RKO (cell line): Measurements from ENCODE around the gene DUSP21.
"Not testable (repeated sequence)": the region's sequence is repeated elsewhere in the genome, so short reads cannot be mapped to it uniquely, and the experiment has no call there.

Experiments used
- DNase-seq: peaks from one replicate; pipeline ENCODE4 v3.0.0-alpha.2; 2016; ENCODE audit warnings: low spot score

The DUSP21 gene

DNA sequence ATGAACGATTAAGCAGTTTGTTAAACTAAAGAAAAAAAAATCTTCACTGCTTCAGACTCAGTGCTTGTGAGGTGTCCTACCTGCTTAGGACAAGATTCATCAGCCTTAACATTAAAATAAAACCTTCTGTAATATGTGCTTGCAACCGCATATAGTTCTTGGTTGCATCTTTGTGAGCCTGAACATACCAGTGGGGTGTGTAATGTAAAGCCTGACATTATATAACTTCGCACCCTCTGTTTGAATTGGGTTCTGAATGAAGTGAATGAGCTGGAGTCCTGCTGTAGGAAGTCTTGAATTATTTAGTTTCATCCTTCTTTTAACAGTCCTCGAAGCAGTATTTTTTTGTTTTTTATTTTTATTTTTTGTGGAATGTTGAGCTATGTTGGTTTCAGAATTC, 32.3 kb downstream of the DUSP21 start:
- DNase-seq, result peak; percentile 69

DNA sequence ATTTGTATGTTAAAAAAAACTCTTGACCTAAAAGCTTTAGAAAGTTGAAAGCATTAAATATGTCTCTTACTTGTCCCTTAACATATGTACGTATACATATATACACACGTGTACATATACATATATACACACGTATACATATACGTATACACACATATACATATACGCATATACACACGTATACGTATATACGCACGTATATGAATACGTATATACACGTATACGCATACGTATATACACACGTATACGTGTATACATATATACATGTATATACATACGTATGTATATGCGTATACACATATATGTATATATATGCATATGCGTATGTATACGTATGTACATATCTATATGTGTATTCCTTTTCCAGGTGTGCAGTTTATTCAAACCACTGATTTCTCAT, 32.9 kb downstream of the DUSP21 start:
- no peak for DNase-seq

DNA sequence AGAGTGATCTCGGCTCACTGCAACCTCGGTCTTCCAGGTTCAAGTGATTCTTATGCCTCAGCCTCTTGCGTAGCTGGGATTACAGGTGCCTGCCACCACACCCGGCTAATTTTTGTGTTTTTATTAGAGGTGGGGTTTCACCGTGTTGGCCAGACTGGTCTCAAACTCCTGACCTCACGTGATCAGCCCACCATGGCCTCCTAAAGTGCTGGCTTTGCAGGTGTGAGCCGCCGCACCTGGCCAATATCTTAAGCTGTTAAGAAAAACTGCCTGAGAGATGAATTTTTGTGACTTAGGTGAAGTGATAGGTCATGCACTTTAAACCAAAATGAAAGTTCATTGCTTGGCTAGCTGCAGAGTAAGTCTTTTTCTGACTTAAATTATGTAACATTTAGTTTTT, 35.0 kb downstream of the DUSP21 start:
- no peak for DNase-seq

DNA sequence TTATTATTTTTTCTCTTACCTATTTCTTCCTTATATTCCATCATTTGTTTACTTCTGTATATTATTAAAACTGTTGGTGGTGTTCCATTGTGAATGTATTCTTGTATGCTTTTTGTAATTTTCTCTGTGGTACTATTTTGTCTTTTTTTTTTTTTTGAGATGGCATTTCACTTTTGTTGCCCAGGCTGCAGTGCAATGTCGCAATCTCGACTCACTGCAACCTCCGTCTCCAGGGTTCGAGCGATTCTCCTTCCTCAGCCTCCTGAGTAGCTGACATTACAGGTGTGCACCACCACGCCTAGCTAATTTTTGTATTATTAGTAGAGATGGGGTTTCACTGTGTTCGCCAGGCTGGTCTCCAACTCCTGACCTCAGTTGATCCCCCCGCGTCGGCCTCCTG, 37.7 kb downstream of the DUSP21 start:
- no peak for DNase-seq

DNA sequence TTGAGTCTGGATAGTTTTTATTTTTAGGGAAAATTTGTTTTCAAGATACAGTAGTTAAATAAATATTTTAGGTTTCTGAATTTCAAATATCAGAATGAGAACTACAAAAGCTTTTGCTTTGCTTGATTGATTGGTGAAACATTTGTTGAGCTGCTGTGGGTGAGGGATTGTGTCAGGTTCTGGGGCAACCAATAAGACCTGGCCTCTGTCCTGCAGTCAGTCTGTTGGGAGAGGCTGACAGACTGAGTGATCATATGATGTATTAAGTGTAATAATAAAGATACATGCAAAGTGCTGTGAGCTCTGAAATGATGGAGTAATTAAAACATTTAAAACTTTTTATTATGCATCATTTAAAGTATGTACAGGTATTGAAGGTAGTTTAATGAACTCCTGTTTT, 38.8 kb downstream of the DUSP21 start:
- no peak for DNase-seq

- DNase-seq, result no peak
Measured at GRCh38 chrX:44884944-44885343, 41.1 kb downstream of the DUSP21 start.

- DNase-seq, result no peak
Measured at GRCh38 chrX:44889824-44890223, 46.0 kb downstream of the DUSP21 start.

DNA sequence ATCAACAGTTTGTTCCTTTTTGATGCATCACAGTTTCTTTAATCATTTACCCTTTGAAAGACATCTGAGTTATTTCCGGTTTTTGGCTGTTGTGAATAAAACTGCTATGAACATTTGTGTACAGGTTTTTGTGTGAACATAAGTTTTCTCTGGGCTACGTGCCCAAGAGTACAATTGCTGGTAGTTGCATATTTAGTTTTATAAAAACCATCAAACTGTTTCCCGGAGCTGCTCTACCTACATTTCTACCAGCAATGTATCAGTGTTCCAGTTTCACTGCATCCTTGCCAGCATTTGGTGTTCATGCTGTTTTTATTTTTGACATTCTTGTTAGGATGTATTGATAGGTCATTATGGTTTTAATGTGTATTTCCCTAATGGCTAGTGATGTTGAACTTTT, 46.4 kb downstream of the DUSP21 start:
- no peak for DNase-seq

GRCh38 chrX:44890687-44891086, 46.9 kb downstream of the DUSP21 start:
- not testable (repeated sequence) for DNase-seq

GRCh38 chrX:44891642-44892041, 47.8 kb downstream of the DUSP21 start:
- no peak for DNase-seq
